Measurements from ENCODE around the gene ZNF334.

ZNF334 gene

GRCh38 chr20:46484954-46485353 is 28.4 kb downstream of the ZNF334 start:
- no peak for FAIRE-seq

DNA sequence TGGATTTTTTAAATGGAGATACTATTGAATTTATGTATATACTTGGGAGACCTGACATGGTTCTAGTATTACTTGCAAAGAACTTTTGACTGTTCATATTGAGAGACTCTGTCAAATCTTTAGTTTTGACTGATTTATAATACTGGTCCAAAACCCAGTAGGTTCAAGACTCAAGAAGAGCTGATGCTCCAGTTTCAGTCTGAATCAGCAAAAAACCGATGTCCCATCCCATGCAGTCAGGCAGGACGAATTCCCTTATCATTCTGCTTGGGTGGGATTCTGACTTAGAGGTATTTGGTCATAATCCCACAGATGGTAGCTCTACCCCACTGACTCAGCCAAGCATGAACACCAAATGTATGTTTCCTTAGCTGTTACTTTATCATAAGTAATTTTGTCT is 29.5 kb downstream of the ZNF334 start:
- no peak for FAIRE-seq

GRCh38 chr20:46482864-46483263 is 30.5 kb downstream of the ZNF334 start:
- no peak for FAIRE-seq

GRCh38 chr20:46477640-46478039 is 35.7 kb downstream of the ZNF334 start:
- no peak for FAIRE-seq

GRCh38 chr20:46477225-46477624 is 36.1 kb downstream of the ZNF334 start:
- FAIRE-seq: no peak

DNA sequence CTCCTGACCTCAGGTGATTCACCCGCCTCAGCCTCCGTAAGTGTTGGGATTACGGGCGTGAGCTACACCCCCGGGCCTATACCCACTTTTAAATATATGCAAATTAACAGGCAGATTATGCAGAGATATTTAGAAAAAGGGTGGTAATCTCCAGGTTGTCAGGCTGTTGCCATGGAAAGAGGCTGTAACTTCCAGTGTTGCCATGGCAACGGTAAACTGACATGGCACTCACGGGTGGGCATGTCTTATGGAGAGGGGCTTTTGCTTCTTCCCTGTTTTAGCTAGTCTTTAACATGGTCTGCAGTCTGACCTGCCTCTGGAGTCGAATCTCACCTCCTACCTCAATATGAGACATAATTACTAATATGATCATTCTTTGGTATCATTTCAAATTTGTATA is 44.9 kb downstream of the ZNF334 start:
- no peak for FAIRE-seq

DNA sequence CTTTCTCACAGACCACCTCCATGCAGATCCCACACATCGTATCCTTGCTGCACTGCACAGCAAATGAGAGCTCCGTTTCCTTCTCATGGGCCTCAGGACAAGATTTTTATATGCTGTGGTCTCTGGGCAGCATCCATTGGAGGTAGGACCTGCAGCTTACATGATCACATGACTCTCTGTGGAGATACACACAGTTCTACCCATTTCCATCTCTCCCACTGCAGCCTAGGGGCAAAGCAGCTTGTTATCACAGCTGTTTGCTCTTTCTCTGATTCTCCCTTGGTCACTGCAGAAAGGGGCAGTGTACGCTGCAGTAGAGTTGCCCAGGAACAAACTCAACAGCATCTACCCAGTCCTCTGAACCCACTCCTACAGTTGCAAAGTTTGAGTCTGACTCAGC is 48.9 kb downstream of the ZNF334 start:
- no peak for FAIRE-seq

DNA sequence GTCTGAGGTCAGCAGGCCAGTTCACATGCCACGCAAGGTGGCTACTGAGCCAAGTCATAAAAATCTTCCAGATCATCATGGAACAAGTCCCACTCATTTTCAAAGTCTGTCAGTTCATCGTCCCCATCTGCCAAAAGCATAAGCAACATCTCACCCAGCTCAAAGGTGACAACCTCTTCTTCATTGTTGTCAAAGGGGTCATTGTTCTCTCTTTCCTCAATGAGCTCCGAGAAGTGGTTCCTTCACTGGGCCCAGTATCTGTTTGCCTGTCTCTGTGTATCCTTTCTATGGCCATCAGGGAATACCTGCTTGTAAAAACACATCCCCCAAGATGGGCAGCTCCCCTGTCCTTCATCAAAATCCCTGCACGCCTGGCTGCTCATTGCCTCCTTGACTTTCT is 49.5 kb downstream of the ZNF334 start:
- FAIRE-seq: no peak

GRCh38 chr20:46461808-46462207 is 51.6 kb downstream of the ZNF334 start:
- FAIRE-seq: no peak

- no peak for FAIRE-seq
These were observed 54.3 kb downstream of the ZNF334 start for GRCh38 chr20:46458866-46459750.

GRCh38 chr20:46456255-46457028 is 56.9 kb downstream of the ZNF334 start:
- FAIRE-seq: no peak

DNA sequence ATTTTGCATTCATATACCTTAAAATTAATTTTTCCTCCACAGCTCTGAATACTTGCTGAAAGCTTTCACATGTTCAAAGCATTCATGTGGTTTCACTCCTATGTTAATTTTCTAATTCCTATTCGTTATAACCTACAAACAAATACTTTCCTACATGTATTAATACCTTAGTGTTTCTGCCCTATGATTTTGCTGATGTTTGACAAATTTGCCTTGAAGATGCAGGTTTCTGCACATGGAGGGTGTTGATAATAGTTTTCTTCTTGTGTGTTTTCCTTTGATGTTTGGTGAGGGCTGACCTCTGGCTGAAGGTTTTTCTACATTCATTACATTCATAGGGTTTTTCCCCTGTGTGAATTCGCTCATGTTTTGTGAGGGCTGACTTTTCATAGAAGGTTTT is 57.6 kb downstream of the ZNF334 start:
- no peak for FAIRE-seq

All from A204.1 (cell line).